ENCODE data around the gene TBC1D14. TPM values are rescaled to one million over a fixed set of nuclear protein-coding genes. Genes with fewer than 3 reads are reported as not detected.

Gene TBC1D14
- total and polyA plus RNA-seq, 9 of the 15 experiments (the other 6 are each of a cell fraction or from before 2014, with no cell fraction given), result 2.1 to 59.6 (median 44.8) TPM

GRCh38 chr4:7044137-7044930 is 134.7 kb downstream of the TBC1D14 start (continued):
- TF ChIP-seq NR1H2 (CRISPR knock-in tag; IDR thresholded peaks at IDR 0.05), result no peak
- no peak for TF ChIP-seq USF2 (CRISPR knock-in tag; IDR thresholded peaks at IDR 0.05)
- TF ChIP-seq HINFP (tag; conservative IDR thresholded peaks at IDR 0.05; ENCODE audit: low read depth), result peak; percentile 85
- no peak for TF ChIP-seq PURB (CRISPR knock-in tag; IDR thresholded peaks at IDR 0.05; ENCODE audit: low read depth)
- TF ChIP-seq RBM25 (IDR thresholded peaks at IDR 0.05; ENCODE audit: low read depth, low read length, severe bottlenecking), result no peak
- TF ChIP-seq HES1 (IDR thresholded peaks at IDR 0.05; ENCODE audit: low read depth), result no peak
- TF ChIP-seq TSC22D4 (tag; IDR thresholded peaks at IDR 0.05), result no peak
- no peak for TF ChIP-seq E2F6 (IDR thresholded peaks at IDR 0.05; ENCODE audit: borderline replicate concordance in 1 of 2, extremely low read depth in 1 of 2, insufficient read depth in 1 of 2, insufficient read length in 1 of 2, low read depth in 1 of 2, low read length in 1 of 2, poor library complexity in 1 of 2, severe bottlenecking in 1 of 2)
- TF ChIP-seq, protein P1, sequence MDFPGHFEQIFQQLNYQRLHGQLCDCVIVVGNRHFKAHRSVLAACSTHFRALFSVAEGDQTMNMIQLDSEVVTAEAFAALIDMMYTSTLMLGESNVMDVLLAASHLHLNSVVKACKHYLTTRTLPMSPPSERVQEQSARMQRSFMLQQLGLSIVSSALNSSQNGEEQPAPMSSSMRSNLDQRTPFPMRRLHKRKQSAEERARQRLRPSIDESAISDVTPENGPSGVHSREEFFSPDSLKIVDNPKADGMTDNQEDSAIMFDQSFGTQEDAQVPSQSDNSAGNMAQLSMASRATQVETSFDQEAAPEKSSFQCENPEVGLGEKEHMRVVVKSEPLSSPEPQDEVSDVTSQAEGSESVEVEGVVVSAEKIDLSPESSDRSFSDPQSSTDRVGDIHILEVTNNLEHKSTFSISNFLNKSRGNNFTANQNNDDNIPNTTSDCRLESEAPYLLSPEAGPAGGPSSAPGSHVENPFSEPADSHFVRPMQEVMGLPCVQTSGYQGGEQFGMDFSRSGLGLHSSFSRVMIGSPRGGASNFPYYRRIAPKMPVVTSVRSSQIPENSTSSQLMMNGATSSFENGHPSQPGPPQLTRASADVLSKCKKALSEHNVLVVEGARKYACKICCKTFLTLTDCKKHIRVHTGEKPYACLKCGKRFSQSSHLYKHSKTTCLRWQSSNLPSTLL (IDR thresholded peaks at IDR 0.05), result peak; percentile 81
- no peak for TF ChIP-seq GATA2 (CRISPR knock-in tag; IDR thresholded peaks at IDR 0.05)
- peak; percentile 58; the same call in 1 of the 2 replicates for TF ChIP-seq CC2D1A (IDR thresholded peaks at IDR 0.05)
- TF ChIP-seq U2AF2 (optimal IDR thresholded peaks at IDR 0.05; ENCODE audit: low read depth, low read length), result no peak
- no peak for TF ChIP-seq ZNF551 (CRISPR knock-in tag; IDR thresholded peaks at IDR 0.05)
- TF ChIP-seq, protein P2, sequence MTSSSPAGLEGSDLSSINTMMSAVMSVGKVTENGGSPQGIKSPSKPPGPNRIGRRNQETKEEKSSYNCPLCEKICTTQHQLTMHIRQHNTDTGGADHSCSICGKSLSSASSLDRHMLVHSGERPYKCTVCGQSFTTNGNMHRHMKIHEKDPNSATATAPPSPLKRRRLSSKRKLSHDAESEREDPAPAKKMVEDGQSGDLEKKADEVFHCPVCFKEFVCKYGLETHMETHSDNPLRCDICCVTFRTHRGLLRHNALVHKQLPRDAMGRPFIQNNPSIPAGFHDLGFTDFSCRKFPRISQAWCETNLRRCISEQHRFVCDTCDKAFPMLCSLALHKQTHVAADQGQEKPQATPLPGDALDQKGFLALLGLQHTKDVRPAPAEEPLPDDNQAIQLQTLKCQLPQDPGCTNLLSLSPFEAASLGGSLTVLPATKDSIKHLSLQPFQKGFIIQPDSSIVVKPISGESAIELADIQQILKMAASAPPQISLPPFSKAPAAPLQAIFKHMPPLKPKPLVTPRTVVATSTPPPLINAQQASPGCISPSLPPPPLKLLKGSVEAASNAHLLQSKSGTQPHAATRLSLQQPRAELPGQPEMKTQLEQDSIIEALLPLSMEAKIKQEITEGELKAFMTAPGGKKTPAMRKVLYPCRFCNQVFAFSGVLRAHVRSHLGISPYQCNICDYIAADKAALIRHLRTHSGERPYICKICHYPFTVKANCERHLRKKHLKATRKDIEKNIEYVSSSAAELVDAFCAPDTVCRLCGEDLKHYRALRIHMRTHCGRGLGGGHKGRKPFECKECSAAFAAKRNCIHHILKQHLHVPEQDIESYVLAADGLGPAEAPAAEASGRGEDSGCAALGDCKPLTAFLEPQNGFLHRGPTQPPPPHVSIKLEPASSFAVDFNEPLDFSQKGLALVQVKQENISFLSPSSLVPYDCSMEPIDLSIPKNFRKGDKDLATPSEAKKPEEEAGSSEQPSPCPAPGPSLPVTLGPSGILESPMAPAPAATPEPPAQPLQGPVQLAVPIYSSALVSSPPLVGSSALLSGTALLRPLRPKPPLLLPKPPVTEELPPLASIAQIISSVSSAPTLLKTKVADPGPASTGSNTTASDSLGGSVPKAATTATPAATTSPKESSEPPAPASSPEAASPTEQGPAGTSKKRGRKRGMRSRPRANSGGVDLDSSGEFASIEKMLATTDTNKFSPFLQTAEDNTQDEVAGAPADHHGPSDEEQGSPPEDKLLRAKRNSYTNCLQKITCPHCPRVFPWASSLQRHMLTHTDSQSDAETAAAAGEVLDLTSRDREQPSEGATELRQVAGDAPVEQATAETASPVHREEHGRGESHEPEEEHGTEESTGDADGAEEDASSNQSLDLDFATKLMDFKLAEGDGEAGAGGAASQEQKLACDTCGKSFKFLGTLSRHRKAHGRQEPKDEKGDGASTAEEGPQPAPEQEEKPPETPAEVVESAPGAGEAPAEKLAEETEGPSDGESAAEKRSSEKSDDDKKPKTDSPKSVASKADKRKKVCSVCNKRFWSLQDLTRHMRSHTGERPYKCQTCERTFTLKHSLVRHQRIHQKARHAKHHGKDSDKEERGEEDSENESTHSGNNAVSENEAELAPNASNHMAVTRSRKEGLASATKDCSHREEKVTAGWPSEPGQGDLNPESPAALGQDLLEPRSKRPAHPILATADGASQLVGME (CRISPR knock-in tag; IDR thresholded peaks at IDR 0.05), result no peak

Measured in K562 (cell line).